Motor neuron (in vitro differentiated cells): ENCODE results near the gene MBP. TPM values are rescaled to one million over a fixed set of nuclear protein-coding genes. Genes with fewer than 3 reads are reported as not detected.

Source experiments
- ATAC-seq, 8 experiments: fragments of 200-7000 bp; cut with Tn5 transposase; replicated peaks in 6 of 8; 2 replicates each; pipeline ENCODE4 v1.8.0; 2021; ENCODE audit warnings: mild to moderate bottlenecking in 8 of 8, moderate library complexity in 8 of 8
- H3K27ac ChIP-seq, 2 donors: fragments of 250-450 bp; sonication (Bioruptor Pico); 2 replicates each; pipeline ENCODE4 v1.9.0; 2021; ENCODE audit warnings: antibody characterized with exemption in 2 of 2, mild to moderate bottlenecking in 2 of 2, moderate library complexity in 1 of 2
- H3K4me1 ChIP-seq, 2 donors: fragments of 250-450 bp; sonication (Bioruptor Pico); replicated peaks in 1 of 2; 2 replicates each; pipeline ENCODE4 v1.6.1; 2021; ENCODE audit warnings: antibody characterized with exemption in 2 of 2, mild to moderate bottlenecking in 2 of 2, moderate library complexity in 1 of 2
- H3K4me3 ChIP-seq, 5 donors: fragments of 250-450 bp; sonication (Bioruptor Pico); 2 replicates each; pipeline ENCODE4 v1.9.0; 2021; ENCODE audit warnings: antibody characterized with exemption in 5 of 5, mild to moderate bottlenecking in 5 of 5, moderate library complexity in 4 of 5
- WGBS, 10 experiments: fragments of 450-650 bp; shearing (Covaris generic); methylation state at CpG; one replicate each; pipeline ENCODE4 v1.0.0; 2022; 5-methylcytosine and 5-hydroxymethylcytosine counted together
- in situ Hi-C, 9 experiments: fragments of 400-800 bp; cut with MboI; loops; one replicate each; pipeline ENCODE4 v1.15.0; 2021; ENCODE audit warnings: low sequenced_read_pairs in 9 of 9, low pct_unique_long_range_greater_than_20kb in 2 of 9; ENCODE audit not compliant: unreplicated experiment in 9 of 9
- total RNA-seq, 8 experiments: library from RNA; unstranded; fragments of 300-600 nt; gene quantifications; 2 replicates each; pipeline versions ENCODE4 v1.2.3 to v1.2.4, GENCODE V29; 2022

MBP gene
- total RNA-seq, 8 experiments from 2014 or later, result 1.6 to 52.1 (median 4.0) TPM

DNA sequence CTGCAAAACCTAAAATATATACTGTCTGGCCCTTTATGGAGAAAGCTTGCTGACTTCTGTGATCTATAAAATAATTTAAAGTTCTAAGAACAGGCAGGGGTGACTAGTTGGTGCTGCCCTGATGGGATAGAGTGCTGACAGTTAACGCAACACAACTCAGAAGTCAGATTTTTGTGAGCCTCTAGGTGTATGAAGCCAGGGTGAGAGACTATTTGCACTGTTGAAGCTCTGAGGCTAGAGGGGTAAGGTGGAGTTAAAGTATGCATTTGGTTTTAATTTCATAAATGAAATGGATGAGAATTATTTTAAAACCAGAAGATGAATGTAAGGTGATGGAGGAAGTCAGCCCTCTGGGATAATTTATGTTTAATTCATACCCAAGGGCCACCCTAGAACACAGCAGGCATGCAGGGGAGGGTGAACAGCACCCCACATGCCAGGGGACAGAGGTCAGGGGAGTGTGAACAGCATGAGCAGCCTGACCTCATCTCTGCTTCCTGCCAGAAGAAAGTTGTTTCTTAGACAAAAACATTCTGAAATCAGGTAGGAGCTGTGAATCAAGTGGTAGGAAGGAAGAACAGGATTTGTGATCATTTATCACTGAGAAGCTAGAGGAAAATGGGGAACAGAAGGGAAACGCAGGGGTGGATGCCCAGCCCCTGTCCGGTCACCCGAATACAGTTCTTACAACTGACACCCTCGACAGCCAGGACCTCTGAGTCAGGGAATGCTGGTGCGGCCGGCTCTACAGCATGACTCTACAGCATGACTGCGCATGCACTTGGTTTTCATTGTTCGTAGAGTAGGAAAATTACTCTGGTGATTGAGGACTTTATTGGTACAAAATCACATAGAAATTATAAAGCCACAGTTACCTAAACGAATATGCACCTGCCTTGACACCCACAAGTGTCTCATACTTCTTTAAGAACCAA is 93.1 kb downstream of the MBP start:
- ATAC-seq, result peak in 4 of 8 experiments; percentile 8 to 79 (median 41)
- no peak overlapping the region for H3K27ac ChIP-seq
- in situ Hi-C loops, result no loop called here
- H3K4me3 ChIP-seq, result no peak overlapping the region
- peaks cover 25 to 47% of the 10 kb centered on the region in 2 donors for H3K4me1 ChIP-seq
- WGBS, 10 experiments, result 32 to 91% (median 80%) methylated on average over 4 to 9 of the region's 10 CpGs; no CpG with 5 or more reads in 2 of the 10 experiments

- ATAC-seq, result peak in 4 of 8 experiments; percentile 49 to 96 (median 56)
- no peak overlapping the region for H3K4me3 ChIP-seq
- peak overlapping the region in 1 of 2 donors; percentile 29 for H3K27ac ChIP-seq
- peaks cover 25 to 37% of the 10 kb centered on the region in 2 donors for H3K4me1 ChIP-seq
- in situ Hi-C loops, result no loop called here
- 10 to 95% (median 45%) methylated on average over 1 to 2 of the region's 3 CpGs; no CpG with 5 or more reads in 2 of the 10 experiments for WGBS, 10 experiments
Observed at GRCh38 chr18:77038182-77038858, 94.3 kb downstream of the MBP start.

DNA sequence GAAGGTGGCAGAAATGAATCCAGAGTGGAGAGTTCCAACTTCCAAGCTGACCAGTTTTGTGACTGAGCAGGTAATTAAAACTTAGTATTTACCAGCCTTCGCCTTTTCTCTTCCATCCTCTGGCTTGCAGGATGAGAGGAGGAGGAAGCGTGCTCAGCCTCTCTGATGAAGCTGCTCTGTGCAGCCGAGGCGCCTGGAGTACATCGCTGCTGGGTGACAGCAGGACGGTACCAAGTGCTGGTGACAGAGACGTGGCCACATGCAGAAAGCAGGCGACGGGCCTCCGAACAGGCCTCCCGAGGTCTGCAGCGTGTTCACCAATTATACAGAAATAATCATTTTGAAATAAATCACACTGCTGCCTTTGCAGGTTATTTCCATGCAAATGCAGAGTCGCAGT is 95.0 kb downstream of the MBP start:
- 58 to 100% (median 80%) methylated on average over 1 to 10 of the region's 13 CpGs; no CpG with 5 or more reads in 1 of the 10 experiments for WGBS, 10 experiments
- Histone ChIP-seq H3K4me1 (peaks cover 25 to 32% of the 10 kb centered on the region in 2 donors), H3K4me3 (no peak overlapping the region), H3K27ac (no peak overlapping the region)
- in situ Hi-C loops, result no loop called here
- peak in 5 of 8 experiments; percentile 31 to 86 (median 63) for ATAC-seq

DNA sequence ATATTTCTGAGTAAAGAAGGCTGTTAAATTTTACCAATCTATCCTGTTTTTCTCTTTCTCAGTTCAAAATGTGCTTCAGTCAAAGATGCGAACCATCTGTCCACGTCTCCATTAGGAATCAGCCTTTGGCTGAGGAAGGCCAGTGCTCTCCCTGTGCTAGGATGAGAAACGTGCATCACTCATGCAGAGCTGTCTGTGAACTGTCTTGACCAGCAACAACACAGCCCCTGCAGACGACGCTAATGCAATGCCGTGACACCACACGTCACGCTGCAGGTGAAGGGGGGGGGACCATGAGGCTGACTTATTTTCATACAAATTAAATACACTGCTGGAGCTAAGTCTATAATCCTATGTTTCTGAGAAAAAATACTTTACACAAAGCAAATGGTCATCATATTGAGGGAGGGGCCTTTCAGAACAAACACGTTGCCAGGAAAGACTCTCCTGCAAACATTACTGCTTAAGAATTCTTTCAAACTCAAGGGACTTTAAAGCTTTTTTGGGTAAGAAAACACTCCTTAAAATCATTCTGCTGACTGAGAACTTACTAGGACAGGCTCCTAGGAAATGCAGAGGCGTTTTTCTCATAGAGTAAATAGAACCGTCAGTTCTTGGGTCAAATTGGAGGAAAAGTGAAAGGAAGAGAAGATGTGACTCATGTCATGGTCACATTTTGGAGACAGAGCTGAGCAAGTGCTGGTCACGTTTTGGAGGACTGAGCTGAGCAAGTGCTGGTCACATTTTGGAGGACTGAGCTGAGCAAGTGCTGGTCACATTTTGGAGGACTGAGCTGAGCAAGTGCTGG is 97.0 kb downstream of the MBP start:
- peak in 6 of 8 experiments; percentile 16 to 87 (median 76) for ATAC-seq
- peaks cover 25 to 28% of the 10 kb centered on the region in 2 donors for H3K4me1 ChIP-seq
- in situ Hi-C loops, result no loop called here
- H3K4me3 ChIP-seq, result no peak overlapping the region
- no peak overlapping the region for H3K27ac ChIP-seq
- 20 to 78% (median 63%) methylated on average over 1 to 11 of the region's 12 CpGs for WGBS, 10 experiments

GRCh38 chr18:77033575-77033974 is 99.0 kb downstream of the MBP start:
- 17 to 83% (median 76%) methylated on average over 1 to 3 of the region's 3 CpGs; no CpG with 5 or more reads in 3 of the 10 experiments for WGBS, 10 experiments
- peaks cover 22% of the 10 kb centered on the region in 2 donors for H3K4me1 ChIP-seq
- in situ Hi-C loops, result no loop called here
- no peak for ATAC-seq
- H3K27ac ChIP-seq, result no peak overlapping the region
- H3K4me3 ChIP-seq, result no peak overlapping the region

DNA sequence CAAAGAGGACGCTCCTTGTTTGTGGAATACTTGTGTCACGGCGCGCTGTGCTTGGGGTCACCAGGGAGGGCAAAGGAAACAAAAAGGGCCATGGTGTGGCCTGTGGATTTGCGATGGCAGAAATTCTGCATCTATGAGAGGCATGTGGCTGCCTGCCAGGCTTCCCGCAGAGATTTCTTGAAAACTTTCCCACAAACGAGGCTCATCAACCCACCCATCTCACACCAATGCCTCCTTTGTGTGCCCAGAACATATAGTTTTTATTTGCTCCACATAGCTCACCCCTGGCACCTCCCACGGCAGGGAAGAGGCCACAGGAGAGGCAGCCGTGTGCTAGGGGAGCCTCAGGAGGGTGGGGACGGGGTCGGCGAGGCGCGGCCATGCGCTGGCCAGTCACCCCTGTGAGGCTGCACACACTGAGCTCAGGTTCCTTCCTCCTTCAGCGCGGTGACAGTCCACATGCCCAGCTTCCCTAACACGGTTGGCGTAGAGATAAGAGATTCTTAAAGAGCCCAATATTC is 100.3 kb downstream of the MBP start:
- H3K4me1 ChIP-seq, result peaks cover 8 to 11% of the 10 kb centered on the region in 2 donors
- in situ Hi-C loops, result no loop called here
- WGBS, 10 experiments, result 58 to 100% (median 93%) methylated on average over 1 to 7 of the region's 19 CpGs; no CpG with 5 or more reads in 3 of the 10 experiments
- no peak overlapping the region for H3K4me3 ChIP-seq
- peak in 1 of 8 experiments; percentile 61 for ATAC-seq
- H3K27ac ChIP-seq, result no peak overlapping the region

DNA sequence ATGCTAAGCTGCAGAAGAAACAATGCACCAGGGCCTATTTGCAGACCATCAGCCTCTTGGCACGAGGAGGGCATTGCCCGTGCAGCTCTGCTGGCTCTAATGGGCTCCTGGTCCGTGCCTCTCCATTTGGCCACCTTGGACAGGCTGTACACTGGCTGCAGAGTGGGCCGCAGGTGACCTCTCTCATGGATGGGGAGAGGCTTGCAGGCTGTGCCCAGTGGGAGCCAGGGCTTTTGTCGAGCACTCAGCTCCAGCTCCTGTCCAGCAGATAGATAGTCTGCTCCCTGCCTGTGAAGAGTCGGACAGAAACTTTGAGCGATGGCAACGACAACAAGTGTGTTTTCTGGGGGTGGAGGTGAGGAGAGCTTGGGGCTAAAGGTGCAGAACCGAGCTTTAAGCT is 100.9 kb downstream of the MBP start:
- ATAC-seq, result no peak

GRCh38 chr18:77030201-77030600 is 102.4 kb downstream of the MBP start:
- in situ Hi-C loops, result no loop called here
- Histone ChIP-seq H3K4me3 (no peak overlapping the region), H3K4me1 (peaks cover 5% of the 10 kb centered on the region in 2 donors), H3K27ac (no peak overlapping the region)
- 0 to 100% (median 84%) methylated on average over 1 to 7 of the region's 7 CpGs for WGBS, 10 experiments
- ATAC-seq, result no peak

More for the DNA sequence above, 100.9 kb downstream of the MBP start:
- in situ Hi-C loops, result no loop called here
- no peak overlapping the region for H3K27ac ChIP-seq
- WGBS, 10 experiments, result 77 to 100% (median 92%) methylated on average over 1 to 5 of the region's 9 CpGs; no CpG with 5 or more reads in 5 of the 10 experiments
- no peak overlapping the region for H3K4me3 ChIP-seq
- peaks cover 8 to 11% of the 10 kb centered on the region in 2 donors for H3K4me1 ChIP-seq

DNA sequence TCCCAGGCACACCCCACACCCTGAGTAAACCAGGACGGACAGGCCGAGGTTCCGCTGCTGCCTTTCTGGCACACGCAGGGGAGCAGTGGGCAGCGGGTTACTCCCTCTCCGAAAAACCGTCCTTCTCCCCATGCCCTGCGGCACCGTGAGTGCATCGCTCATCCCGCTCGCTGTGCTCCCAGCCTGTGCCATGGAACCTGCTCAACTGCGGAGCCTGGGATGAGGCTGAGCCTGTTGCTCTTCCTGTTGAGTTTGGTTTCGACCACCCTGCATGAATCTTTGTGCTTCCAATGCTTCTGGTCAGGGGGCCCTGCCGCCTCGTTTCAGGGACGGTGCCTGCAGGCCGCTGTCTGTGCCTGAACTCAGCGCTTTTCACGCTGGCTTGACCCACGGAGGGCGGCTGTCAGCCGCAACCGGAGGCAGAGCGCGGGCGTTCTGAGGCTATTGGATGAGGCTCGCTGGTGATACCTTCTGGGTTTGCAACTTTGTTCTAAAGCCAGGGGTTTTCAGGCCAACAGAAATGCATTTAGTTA is 106.7 kb downstream of the MBP start:
- Histone ChIP-seq H3K4me3 (no peak overlapping the region), H3K27ac (no peak overlapping the region), H3K4me1 (no peaks in the 10 kb centered on the region)
- WGBS, 10 experiments, result 80 to 97% (median 90%) methylated on average over 1 to 20 of the region's 28 CpGs; no CpG with 5 or more reads in 1 of the 10 experiments
- in situ Hi-C loops, result no loop called here
- no peak for ATAC-seq

DNA sequence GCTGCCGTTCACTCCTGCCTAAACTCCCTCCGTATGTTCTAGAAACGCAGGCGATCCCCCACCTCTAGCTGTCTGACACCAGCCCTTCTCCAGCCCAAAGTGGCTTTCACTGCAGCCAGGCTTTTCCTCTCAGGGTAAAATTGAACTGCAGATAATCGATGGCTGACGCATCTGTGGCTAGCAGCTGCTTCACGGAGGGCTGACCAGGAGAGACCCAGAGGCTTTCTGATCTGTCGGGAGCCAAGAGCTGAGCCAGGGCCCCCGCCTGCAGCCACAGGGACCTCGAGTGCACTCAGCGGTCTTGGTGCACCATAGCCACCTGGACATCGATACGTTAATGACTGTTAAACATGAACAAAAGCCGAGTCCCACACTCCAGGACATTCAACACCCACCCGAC is 107.5 kb downstream of the MBP start:
- H3K27ac ChIP-seq, result peak overlapping the region in 1 of 2 donors; percentile 44
- in situ Hi-C loops, result no loop called here
- no peaks in the 10 kb centered on the region for H3K4me1 ChIP-seq
- peak in 1 of 8 experiments; percentile 31 for ATAC-seq
- 60 to 100% (median 80%) methylated on average over 1 to 12 of the region's 15 CpGs; no CpG with 5 or more reads in 1 of the 10 experiments for WGBS, 10 experiments
- no peak overlapping the region for H3K4me3 ChIP-seq

DNA sequence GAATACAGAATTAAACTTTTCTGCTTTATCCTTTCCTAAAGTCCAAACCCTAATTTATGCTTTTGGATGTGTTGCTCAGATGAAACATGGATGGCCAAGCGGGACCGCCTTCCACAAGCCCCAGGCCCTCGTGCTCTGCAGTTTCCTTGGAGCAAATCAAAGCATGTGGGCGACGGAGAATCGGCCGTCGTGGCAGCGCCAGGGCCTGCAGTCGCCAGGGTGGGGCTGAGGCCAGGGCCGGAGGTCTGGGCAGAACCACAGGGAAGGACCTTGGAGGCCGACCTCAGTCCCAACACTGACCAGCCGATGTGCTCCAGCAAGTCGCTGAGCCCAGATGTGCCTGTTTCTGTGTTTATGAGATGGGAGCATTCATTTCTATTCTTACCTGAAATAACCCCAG is 108.1 kb downstream of the MBP start:
- no peaks in the 10 kb centered on the region for H3K4me1 ChIP-seq
- 87 to 92% (median 88%) methylated on average over 5 to 12 of the region's 14 CpGs; no CpG with 5 or more reads in 7 of the 10 experiments for WGBS, 10 experiments
- no peak for ATAC-seq
- in situ Hi-C loops, result loop anchor here in 1 of 9 experiments (25.0 kb wide), 1 partner anchor 188 kb away; no protein-coding TSS in a partner anchor
- H3K4me3 ChIP-seq, result no peak overlapping the region
- no peak overlapping the region for H3K27ac ChIP-seq
